ENCODE data around the gene LRRC10B. TPM values are rescaled to one million over a fixed set of nuclear protein-coding genes. Genes with fewer than 3 reads are reported as not detected.

The LRRC10B gene
- total and polyA plus RNA-seq, 2 of the 8 experiments (the other 6 are each of a cell fraction or from before 2014, with no cell fraction given) = 0.47 to 0.71 TPM

- H2AK5ac ChIP-seq (ENCODE audit: low read depth, low read length) = no peak overlapping the region
- peaks cover 0 to 5% of the 10 kb centered on the region in 2 experiments for H4K20me1 ChIP-seq (replicated peaks in 1 of 2; ENCODE audit: control insufficient read depth in 1 of 2, insufficient read depth in 2 of 2, low read length in 2 of 2)
- ChIA-PET POLR2A (ENCODE audit: partially characterized antibody) (interaction anchor here (1.1 to 1.8 kb wide), 3 partner anchors 10 to 84 kb away, joined by 3 to 5 read pairs (median 4); no protein-coding TSS in a partner anchor), CTCF (ENCODE audit: partially characterized antibody) (interaction anchor here (0.8 to 40.4 kb wide), 20 partner anchors 6 to 163 kb away, joined by 3 to 2106 read pairs (median 6); partner anchors contain the start of gene LRRC10B)
- no peak overlapping the region for H3K9ac ChIP-seq (replicated peaks in 1 of 4; ENCODE audit: extremely low read depth in 1 of 4, low read depth in 3 of 4, low read length in 3 of 4)
- H3K4me2 ChIP-seq (ENCODE audit: insufficient read depth in 1 of 2, low read depth in 2 of 2, low read length in 2 of 2) = no peak overlapping the region
- H2BK12ac ChIP-seq (ENCODE audit: low read depth, low read length) = no peak overlapping the region
- H3K4me1 ChIP-seq (replicated peaks in 1 of 4; ENCODE audit: control insufficient read depth in 3 of 4, insufficient read depth in 4 of 4, low read length in 3 of 4) = peaks cover 0 to 11% (median 4%) of the 10 kb centered on the region in 4 experiments; a peak in 5 of 7 replicates
- H3K79me2 ChIP-seq (ENCODE audit: control insufficient read depth in 1 of 2, insufficient read depth in 2 of 2, low read length in 2 of 2) = no peaks in the 10 kb centered on the region
- FAIRE-seq (no peak), DNase-seq (ENCODE audit: low read depth in 1 of 2, low spot score in 2 of 2) (no peak)
- no peak overlapping the region for H4K91ac ChIP-seq (replicated peaks; ENCODE audit: insufficient read length, low read length)
- no peak overlapping the region for H2BK20ac ChIP-seq (ENCODE audit: low read length)
- no peaks in the 10 kb centered on the region; a peak in 1 of 7 replicates for H3K27me3 ChIP-seq (replicated peaks in 1 of 4; ENCODE audit: control insufficient read depth in 3 of 4, extremely low read depth in 1 of 4, insufficient read depth in 3 of 4, low read length in 3 of 4)
- H2BK15ac ChIP-seq (ENCODE audit: low read length) = no peak overlapping the region
- no peak overlapping the region for H3K4me3 ChIP-seq (ENCODE audit: extremely low read depth in 1 of 4, insufficient read depth in 2 of 4, low read depth in 3 of 4, low read length in 4 of 4)
- H4K8ac ChIP-seq (ENCODE audit: extremely low read depth, insufficient read depth, low read length) = no peak overlapping the region
- no peak overlapping the region for H3K23ac ChIP-seq (ENCODE audit: insufficient read length)
- H3K36me3 ChIP-seq (ENCODE audit: control insufficient read depth in 2 of 4, insufficient read depth in 4 of 4, low read length in 3 of 4) = no peaks in the 10 kb centered on the region
- H3K14ac ChIP-seq (ENCODE audit: insufficient read length) = no peak overlapping the region
- no peak overlapping the region for H3K4ac ChIP-seq (replicated peaks; ENCODE audit: insufficient read length, low read depth, low read length)
- H2BK5ac ChIP-seq (ENCODE audit: low read depth, low read length) = no peak overlapping the region
- no peak overlapping the region for H3K27ac ChIP-seq (ENCODE audit: low read depth, low read length)
- H3K23me2 ChIP-seq (ENCODE audit: low read depth, low read length) = no peaks in the 10 kb centered on the region
- no peaks in the 10 kb centered on the region for H3K79me1 ChIP-seq (ENCODE audit: low read depth, low read length)
- H3K9me3 ChIP-seq (ENCODE audit: insufficient read depth in 2 of 2, low read depth in 1 of 2, low read length in 1 of 2) = no peaks in the 10 kb centered on the region
- no peak overlapping the region for H3K18ac ChIP-seq (ENCODE audit: extremely low read depth, low read length)
- no peak overlapping the region for H4K5ac ChIP-seq (ENCODE audit: insufficient read length, low read depth, low read length)
- H2AFZ ChIP-seq (ENCODE audit: low read length) = no peak overlapping the region
- WGBS, 2 experiments (ENCODE audit: extremely low coverage in 1 of 2, insufficient coverage in 1 of 2, insufficient read length in 1 of 2, insufficient replicate concordance in 2 of 2, low coverage in 1 of 2, low lambda C conversion rate in 2 of 2, missing lambda C conversion rate in 1 of 2) = 89% methylated on average over 1 of the region's 1 CpG; no CpG with 5 or more reads in 1 of the 2 experiments
- H2BK120ac ChIP-seq (replicated peaks; ENCODE audit: low read depth, low read length) = no peak overlapping the region
- no peak overlapping the region for H3K56ac ChIP-seq (replicated peaks; ENCODE audit: insufficient read length, low read depth, low read length)
- TF ChIP-seq, protein P1, sequence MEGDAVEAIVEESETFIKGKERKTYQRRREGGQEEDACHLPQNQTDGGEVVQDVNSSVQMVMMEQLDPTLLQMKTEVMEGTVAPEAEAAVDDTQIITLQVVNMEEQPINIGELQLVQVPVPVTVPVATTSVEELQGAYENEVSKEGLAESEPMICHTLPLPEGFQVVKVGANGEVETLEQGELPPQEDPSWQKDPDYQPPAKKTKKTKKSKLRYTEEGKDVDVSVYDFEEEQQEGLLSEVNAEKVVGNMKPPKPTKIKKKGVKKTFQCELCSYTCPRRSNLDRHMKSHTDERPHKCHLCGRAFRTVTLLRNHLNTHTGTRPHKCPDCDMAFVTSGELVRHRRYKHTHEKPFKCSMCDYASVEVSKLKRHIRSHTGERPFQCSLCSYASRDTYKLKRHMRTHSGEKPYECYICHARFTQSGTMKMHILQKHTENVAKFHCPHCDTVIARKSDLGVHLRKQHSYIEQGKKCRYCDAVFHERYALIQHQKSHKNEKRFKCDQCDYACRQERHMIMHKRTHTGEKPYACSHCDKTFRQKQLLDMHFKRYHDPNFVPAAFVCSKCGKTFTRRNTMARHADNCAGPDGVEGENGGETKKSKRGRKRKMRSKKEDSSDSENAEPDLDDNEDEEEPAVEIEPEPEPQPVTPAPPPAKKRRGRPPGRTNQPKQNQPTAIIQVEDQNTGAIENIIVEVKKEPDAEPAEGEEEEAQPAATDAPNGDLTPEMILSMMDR (IDR thresholded peaks at IDR 0.05; ENCODE audit: control extremely low read depth in 1 of 3, insufficient read depth in 1 of 3, low read depth in 1 of 3, low read length in 3 of 3) = no peak
- no peak for TF ChIP-seq CBX5 (IDR thresholded peaks at IDR 0.05; ENCODE audit: low read depth, low read length)
- TF ChIP-seq NANOG (IDR thresholded peaks at IDR 0.05; ENCODE audit: insufficient read depth, low read depth, low read length, poor library complexity, severe bottlenecking) = no peak
- TF ChIP-seq RBBP5 (IDR thresholded peaks at IDR 0.05; ENCODE audit: borderline replicate concordance, low read depth, low read length) = no peak
- TF ChIP-seq FOSL1 (IDR thresholded peaks at IDR 0.05; ENCODE audit: insufficient read depth, low read depth, low read length) = no peak
- TF ChIP-seq NRF1 (IDR thresholded peaks at IDR 0.05; ENCODE audit: low read depth, low read length) = no peak
- no peak for TF ChIP-seq ZNF274 (IDR thresholded peaks at IDR 0.05; ENCODE audit: borderline replicate concordance, extremely low read depth, low read length)
- no peak for TF ChIP-seq TCF12 (IDR thresholded peaks at IDR 0.05; ENCODE audit: low read depth, low read length)
- no peak for TF ChIP-seq JUN (IDR thresholded peaks at IDR 0.05; ENCODE audit: low read depth, low read length)
- TF ChIP-seq TEAD4 (IDR thresholded peaks at IDR 0.05; ENCODE audit: low read depth, low read length) = no peak
- TF ChIP-seq EZH2 (IDR thresholded peaks at IDR 0.05; ENCODE audit: low read depth, low read length, severe bottlenecking) = no peak
Measured at GRCh38 chr11:61526229-61526628, 17.7 kb downstream of the LRRC10B start.
